ENCODE data around the gene EML6. TPM values are rescaled to one million over a fixed set of nuclear protein-coding genes. Genes with fewer than 3 reads are reported as not detected.

The EML6 gene
- total RNA-seq, 1 experiment from 2014 or later: 6.6 TPM

GRCh38 chr2:54845514-54845913, 122.1 kb downstream of the EML6 start:
- DNase-seq (ENCODE audit: low read depth, low spot score) (no peak), ATAC-seq (no peak)
- Histone ChIP-seq H3K9me2 (ENCODE audit: insufficient read depth) (no peaks in the 10 kb centered on the region), H3K27me3 (ENCODE audit: insufficient read depth, low read length) (no peaks in the 10 kb centered on the region), H4K20me1 (ENCODE audit: insufficient read depth) (no peaks in the 10 kb centered on the region), H3K27ac (ENCODE audit: low read depth, low read length) (no peak overlapping the region), H3K4me2 (ENCODE audit: low read length) (no peak overlapping the region), H3K9ac (ENCODE audit: low read length) (no peak overlapping the region), H3K9me3 (ENCODE audit: control insufficient read depth in 1 of 2, insufficient read depth in 1 of 2, low read depth in 1 of 2, low read length in 2 of 2) (no peaks in the 10 kb centered on the region), H3K36me3 (ENCODE audit: control insufficient read depth in 1 of 2, insufficient read depth in 2 of 2, low read length in 2 of 2) (no peaks in the 10 kb centered on the region), H2AFZ (ENCODE audit: low read depth, low read length, poor library complexity, severe bottlenecking) (no peak overlapping the region), H3K4me3 (replicated peaks in 1 of 2; ENCODE audit: low read depth in 1 of 2, low read length in 2 of 2) (no peak overlapping the region), H3K79me2 (ENCODE audit: insufficient read depth, low read length) (no peaks in the 10 kb centered on the region), H3K4me1 (ENCODE audit: control insufficient read depth in 1 of 2, insufficient read depth in 2 of 2, low read length in 2 of 2) (no peaks in the 10 kb centered on the region)
- ChIA-PET RAD21 (ENCODE audit: low non-redundant PET in 1 of 2, low total read pairs in 2 of 2, uncharacterized antibody in 2 of 2, unreplicated experiment in 2 of 2) (no interaction called here), CTCF (no interaction called here), POLR2A (no interaction called here)
- intact Hi-C loops (cut with micrococcal nuclease): no loop called here
- BruUV-seq (replicated peaks): no TSS peak
- TF ChIP-seq CBX3 (IDR thresholded peaks at IDR 0.05; ENCODE audit: low read depth) (no peak), ELF1 (IDR thresholded peaks at IDR 0.05; ENCODE audit: borderline replicate concordance, low read depth) (no peak), ZFX (IDR thresholded peaks at IDR 0.05) (no peak)
- TF ChIP-seq, protein P1, sequence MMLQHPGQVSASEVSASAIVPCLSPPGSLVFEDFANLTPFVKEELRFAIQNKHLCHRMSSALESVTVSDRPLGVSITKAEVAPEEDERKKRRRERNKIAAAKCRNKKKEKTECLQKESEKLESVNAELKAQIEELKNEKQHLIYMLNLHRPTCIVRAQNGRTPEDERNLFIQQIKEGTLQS (IDR thresholded peaks at IDR 0.05): no peak

DNA sequence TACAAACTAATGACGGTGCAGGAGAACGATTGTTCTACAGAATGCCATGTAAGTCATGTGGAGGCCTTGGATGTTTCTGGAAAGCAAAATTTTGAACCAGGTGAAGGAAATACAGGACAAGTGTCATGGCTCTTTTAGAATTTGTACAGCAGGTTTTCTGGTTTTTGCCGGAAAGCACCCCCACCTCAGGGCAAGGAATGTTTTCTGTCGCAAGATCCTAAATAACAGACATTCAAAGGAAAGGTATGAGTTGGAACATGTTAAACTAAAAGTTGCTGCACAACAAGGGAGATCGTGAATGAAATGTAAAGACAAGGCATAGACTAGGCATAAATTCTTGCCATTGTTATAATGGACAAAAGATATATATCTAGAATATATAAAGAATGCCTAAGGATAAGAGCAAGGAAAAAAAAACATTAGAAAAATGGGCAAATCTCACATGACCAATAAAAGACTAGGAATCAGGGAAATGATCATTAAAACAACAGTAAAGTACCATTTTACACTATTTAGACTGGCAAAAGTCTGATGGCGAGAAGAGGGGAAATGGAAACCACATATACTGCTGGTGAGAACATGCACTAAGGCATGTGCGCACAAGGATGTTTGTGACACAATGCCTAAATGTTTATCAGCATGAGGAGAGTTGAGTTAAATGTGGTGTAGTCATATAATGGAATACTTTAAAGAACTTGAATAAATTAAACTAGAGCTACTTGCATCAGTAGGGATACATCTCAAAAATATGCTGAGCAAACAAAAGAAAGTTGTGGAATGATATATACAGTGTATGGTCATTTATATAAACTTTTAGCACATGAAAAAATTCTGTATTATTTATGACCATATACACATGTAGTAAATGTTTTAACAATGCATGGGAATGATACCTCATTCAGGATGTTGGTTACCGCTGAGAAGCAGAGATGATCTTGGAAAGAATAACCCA, 127.0 kb downstream of the EML6 start:
- Histone ChIP-seq H3K9me3 (ENCODE audit: control insufficient read depth in 1 of 2, insufficient read depth in 1 of 2, low read depth in 1 of 2, low read length in 2 of 2) (no peaks in the 10 kb centered on the region), H3K9me2 (ENCODE audit: insufficient read depth) (no peaks in the 10 kb centered on the region), H3K79me2 (ENCODE audit: insufficient read depth, low read length) (no peaks in the 10 kb centered on the region), H3K4me2 (ENCODE audit: low read length) (no peak overlapping the region), H4K20me1 (ENCODE audit: insufficient read depth) (no peaks in the 10 kb centered on the region), H3K27me3 (ENCODE audit: insufficient read depth, low read length) (no peaks in the 10 kb centered on the region), H3K36me3 (ENCODE audit: control insufficient read depth in 1 of 2, insufficient read depth in 2 of 2, low read length in 2 of 2) (no peaks in the 10 kb centered on the region), H3K27ac (ENCODE audit: low read depth, low read length) (no peak overlapping the region), H3K4me3 (replicated peaks in 1 of 2; ENCODE audit: low read depth in 1 of 2, low read length in 2 of 2) (no peak overlapping the region), H2AFZ (ENCODE audit: low read depth, low read length, poor library complexity, severe bottlenecking) (no peak overlapping the region), H3K9ac (ENCODE audit: low read length) (no peak overlapping the region), H3K4me1 (ENCODE audit: control insufficient read depth in 1 of 2, insufficient read depth in 2 of 2, low read length in 2 of 2) (no peaks in the 10 kb centered on the region)
- no peak for DNase-seq (ENCODE audit: low read depth, low spot score)
- intact Hi-C loops (cut with micrococcal nuclease): no loop called here
- BruUV-seq (replicated peaks): no TSS peak
- TF ChIP-seq EGR1 (IDR thresholded peaks at IDR 0.05; ENCODE audit: low read depth): no peak
- no peak for TF ChIP-seq ZFX (IDR thresholded peaks at IDR 0.05)
- no peak for TF ChIP-seq ZNF274 (IDR thresholded peaks at IDR 0.05; ENCODE audit: low read depth, low read length)
- TF ChIP-seq POLR2A (IDR thresholded peaks at IDR 0.05; ENCODE audit: borderline replicate concordance, extremely low read depth, insufficient read depth, insufficient read length): no peak
- RAD21 ChIA-PET (ENCODE audit: low non-redundant PET in 1 of 2, low total read pairs in 2 of 2, uncharacterized antibody in 2 of 2, unreplicated experiment in 2 of 2): no interaction called here
- no peak for ATAC-seq
- POLR2A ChIA-PET: no interaction called here
- CTCF ChIA-PET: interaction anchor here (1.0 kb wide), 1 partner anchor 12 kb away, joined by 4 read pairs; no protein-coding TSS in a partner anchor

Measured in HCT116 (cell line).